NCI-H1092 (cell line): ENCODE results near the gene MYRF.

Experiments
- DNase-seq: peaks from one replicate; lab custom pipeline; 2025; lab: John Stamatoyannopoulos, UW

MYRF gene

DNA sequence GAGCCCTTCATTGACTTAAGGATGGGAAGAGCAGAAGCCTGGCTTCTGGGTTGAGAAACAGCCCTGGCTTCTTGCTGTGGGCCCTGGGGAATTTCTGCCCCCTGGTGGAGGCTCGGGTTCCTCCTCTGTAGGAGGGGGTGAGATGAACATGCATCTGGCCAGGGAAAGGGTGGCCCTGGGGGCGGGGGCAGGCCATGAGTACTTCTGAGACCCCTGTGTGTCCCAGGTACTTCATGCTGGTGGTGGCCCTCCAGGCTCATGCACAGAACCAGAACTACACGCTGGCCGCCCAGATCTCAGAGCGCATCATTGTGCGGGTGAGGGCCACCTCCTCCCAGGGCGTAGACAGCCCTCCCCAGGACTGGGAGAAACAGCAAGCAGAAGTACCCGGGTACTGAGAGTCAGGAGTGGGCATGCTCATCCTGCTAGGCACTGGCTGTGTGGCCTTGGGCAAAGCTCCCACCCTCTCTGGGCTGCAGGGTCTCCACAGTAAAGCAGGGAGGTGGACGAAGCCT is 24.2 kb downstream of the MYRF start:
- DNase-seq, result peak; percentile 16

DNA sequence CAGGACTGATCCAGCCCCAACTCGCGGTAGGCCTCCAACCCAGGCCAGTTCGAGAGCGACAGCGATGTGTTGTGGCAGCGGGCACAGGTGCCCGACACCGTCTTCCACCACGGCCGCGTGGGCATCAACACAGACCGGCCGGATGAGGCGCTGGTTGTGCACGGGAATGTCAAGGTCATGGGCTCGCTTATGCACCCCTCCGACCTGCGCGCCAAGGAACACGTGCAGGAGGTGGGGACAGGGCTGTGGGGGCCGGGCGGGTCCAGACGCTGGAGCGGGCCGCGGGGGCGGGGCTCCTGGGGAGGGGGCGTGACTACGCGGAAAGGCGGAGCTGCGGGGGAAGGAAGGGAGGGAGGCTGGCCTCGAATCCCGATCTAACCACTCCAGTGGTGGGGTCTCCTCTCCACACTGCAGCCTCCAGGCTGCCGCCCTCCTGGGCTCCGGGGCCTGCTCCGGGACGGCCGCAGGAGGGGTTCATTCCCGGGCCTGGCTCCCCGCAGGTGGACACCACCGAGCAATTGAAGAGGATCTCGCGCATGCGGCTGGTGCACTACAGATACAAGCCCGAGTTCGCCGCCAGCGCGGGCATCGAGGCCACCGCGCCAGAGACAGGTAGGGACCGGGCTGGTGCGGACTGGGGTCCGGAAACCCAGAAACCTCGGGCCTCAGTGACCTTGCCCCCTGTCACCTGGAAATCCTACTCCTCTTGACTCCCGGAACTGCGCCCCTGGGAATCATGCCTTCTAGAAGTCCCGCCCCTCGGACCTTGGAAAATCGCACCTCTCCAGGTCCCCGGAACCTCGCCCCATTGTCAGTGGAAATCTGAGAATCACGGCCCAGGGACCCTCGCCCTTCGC is 25.0 kb downstream of the MYRF start:
- DNase-seq, result no peak

DNA sequence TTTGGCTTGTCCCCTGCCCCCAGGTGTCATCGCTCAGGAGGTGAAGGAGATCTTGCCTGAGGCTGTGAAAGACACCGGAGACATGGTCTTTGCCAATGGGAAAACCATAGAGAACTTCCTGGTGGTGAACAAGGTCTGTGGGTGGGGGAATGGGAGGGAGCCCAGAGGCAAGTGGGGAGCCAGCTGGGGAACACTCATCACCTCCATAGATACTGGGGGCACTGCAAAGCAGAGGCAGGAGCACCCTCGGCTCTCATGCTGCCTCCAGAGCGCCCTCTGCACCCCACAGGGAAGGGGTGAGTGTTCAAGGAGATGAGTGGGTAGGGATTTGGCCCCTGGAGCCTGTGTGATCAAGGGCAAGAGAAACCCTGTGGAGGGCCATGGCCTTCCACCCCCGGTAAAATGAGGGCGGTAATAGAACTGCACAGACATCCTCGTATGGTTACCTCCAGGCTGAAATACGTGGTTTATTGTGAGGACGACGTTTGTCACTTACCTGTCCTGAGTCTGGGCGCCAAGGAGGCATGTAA is 26.0 kb downstream of the MYRF start:
- DNase-seq, result no peak

DNA sequence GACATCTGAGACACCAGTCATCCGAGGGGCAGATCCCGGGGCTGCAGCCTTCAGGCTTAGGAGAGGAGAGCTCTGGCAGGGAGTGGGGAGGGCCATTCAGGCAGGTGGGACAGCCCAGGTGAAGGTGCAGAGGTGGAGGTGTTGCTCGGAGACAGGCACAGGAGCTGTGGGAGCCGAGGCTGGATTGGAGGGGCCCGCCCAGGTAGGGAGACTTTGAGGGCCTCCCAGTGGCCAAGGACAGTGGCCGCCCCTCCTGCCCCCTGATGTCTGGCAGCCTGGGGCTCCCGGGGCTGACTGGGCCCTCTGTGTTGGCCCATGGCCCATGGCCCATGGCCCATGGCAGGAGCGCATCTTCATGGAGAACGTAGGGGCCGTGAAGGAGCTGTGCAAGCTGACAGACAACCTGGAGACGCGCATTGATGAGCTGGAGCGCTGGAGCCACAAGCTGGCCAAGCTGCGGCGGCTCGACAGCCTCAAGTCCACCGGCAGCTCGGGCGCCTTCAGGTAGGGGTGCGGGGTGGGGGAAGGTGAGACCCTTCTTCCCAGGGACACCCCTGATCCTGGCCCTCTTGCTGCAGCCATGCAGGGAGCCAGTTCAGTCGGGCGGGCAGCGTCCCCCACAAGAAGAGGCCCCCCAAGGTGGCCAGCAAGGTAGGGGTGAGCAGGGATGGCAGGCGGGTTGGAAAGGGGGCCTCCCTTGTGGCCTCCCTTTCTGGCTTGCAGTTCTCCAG is 26.6 kb downstream of the MYRF start:
- no peak for DNase-seq

GRCh38 chr11:61779666-61780525 is 27.5 kb downstream of the MYRF start:
- no peak for DNase-seq

DNA sequence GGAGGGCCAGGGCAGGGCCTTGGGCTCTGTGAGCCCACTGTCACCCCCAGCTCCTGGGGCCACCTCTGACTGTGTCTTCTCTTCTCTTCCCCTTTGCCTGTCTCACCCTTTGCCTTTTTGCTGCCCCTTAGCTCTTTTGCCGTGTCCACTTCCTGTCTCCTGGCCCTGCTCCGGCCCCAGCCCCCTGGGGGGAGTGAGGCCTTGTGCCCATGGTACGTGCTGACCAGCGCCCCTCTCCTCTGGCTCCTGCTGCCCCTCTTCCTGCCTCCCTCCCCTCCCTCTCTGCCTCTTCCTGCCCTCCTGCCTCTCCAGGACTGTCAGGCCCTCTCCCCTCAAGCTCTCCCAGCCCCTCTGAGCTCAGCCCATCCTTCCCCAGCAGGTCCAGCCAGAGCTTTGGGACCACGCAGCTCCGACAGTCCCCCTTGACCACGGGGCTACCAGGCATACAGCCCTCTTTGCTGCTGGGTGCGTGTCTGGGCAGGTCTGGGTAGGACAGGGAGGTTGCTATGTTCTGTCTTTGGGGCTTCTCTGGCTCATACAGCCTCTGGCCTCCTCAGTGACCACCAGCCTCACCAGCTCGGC is 28.2 kb downstream of the MYRF start:
- no peak for DNase-seq

DNA sequence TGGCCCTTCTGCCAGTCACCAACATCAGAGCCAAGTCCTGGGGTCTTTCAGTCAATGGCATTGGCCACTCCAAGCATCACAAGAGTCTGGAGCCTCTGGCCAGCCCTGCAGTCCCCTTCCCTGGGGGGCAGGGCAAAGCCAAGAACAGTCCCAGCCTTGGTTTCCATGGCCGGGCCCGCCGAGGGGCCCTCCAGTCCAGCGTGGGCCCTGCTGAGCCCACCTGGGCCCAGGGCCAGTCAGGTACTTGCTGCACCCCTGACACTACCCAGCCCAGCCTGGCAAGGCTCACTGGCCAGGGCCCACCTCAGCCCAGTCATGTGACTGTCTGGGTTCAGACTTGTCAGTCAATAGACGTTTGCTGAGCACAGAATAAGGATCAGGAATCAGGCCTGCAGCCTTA is 29.1 kb downstream of the MYRF start:
- no peak for DNase-seq

- DNase-seq, result no peak
Observed at GRCh38 chr11:61782299-61782698, 29.9 kb downstream of the MYRF start.

DNA sequence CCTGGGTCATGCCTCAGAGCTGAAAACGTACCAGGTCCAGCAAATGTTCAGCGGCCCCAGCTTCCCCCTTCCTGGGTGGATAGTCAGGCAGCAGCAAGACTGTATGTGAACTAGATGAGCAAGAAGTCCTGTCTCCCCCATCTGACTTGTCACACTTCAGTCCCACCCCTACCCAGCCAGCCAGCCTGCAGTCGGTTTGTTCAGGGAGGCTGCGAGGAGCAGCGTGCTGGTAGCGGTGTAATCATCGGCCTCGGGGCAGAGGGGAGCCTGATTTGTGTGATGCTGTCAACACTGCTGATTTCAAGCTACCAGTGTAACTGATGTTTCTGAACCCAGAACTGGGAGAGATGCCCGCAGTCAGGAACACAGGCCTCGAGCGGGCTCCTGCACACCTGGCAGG is 30.4 kb downstream of the MYRF start:
- DNase-seq, result no peak

DNA sequence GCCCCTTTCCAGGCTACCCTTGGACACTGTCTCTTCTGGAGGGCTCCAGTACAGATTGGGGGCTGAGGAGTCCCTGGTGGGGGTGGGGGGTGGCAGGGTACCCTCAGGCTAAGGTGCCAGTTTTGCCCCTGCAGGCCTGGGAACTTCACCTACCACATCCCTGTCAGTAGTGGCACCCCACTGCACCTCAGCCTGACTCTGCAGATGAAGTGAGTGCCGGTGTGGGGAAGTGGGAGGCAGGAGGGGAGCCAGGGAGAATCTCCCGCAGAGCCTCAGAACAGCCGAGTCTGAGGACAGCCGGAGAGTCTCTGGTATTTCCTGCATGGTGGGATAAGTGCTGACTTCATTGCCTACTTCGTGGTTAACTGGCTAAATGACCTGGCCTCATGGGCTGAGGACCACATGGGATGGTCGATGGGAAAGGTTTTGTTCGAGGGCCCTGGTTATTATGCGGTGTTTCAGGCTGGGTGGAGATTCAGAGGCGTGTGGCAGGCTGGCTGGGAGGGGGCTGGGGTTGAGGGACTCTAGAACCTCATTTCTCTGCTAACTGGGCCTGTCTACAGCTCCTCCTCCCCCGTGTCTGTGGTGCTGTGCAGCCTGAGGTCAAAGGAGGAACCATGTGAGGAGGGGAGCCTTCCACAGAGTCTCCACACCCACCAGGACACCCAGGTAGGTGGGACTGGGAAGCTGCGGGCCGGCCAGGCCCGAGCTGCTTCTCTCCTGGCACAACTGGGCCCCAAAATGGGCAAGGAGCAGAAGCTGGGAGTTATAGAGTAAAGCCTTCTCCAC is 31.5 kb downstream of the MYRF start:
- no peak for DNase-seq

GRCh38 chr11:61784506-61784805 is 32.0 kb downstream of the MYRF start:
- no peak for DNase-seq

GRCh38 chr11:61785837-61786402 is 33.5 kb downstream of the MYRF start:
- no peak for DNase-seq

DNA sequence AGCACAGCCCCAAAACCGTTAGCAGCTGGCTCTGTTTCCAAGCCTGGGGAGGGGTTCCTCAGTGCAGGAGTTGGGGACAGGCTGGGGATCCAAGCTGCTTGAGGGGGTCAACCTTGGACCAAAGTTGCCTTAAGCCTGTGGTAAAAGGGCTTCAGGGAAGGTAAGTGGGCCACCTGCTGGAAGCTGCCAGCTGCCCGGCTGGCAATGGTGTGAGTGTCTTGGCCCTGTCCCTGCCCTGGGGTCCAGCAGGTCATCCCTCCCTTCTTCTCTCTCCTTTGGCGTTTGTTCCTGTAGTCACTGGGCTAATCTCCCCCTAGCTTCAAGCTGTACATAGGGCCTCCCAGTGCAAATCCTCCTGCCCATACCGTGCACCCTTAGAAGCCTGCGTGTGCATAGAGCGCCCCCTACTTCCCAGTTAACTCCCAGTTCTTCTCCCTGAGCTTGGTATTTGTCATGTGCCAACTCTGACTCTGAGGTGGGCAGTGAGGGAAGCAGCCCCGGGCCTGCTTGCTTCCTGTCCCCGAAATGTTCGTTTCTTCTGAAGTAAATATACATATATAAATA is 35.6 kb downstream of the MYRF start:
- DNase-seq, result no peak

- DNase-seq, result peak; percentile 79
Observed at GRCh38 chr11:61791737-61792309, 39.4 kb downstream of the MYRF start.

DNA sequence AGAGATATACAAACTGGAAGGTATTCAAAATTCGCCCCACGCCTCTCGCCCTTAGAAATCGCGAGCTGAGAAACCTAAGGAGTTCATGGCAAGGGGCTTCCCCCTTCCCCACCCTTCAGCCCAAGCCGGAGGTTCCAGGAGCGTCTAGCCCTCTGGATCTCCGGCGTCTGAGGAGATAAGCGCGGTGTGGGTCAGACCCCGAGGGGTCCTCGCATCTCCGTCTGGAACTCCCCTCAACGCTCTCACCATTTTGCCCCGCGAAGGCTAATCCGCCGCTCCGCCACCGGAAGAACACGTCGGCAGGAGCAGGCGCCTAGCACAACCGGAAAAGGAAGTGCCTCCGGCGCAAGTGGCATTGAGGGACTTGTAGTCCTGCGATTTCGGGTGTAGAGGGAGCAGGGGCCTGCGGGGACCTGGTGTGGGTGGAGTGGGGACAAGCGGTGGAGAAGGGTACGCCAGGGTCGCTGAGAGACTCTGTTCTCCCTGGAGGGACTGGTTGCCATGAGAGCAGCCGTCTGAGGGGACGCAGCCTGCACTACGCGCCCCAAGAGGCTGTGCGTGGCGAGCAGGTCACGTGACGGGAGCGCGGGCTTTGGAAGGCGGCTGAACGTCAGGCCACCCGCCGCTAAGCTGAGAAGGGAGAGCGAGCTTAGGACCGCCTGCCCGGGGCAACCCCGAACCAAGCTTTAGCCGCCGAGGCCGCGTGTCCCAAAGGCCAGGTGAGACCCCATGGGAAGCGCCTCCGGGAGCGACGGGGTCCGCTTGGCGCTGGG is 40.1 kb downstream of the MYRF start, which contains the start of the genes FEN1 and TMEM258:
TSS of gene FEN1 (plus strand) at position 602 of the 773 bp plus-strand sequence. CDS start 2,451 bp downstream, outside the sequence.
TSS of gene TMEM258 (minus strand) at position 290 of the 773 bp plus-strand sequence. CDS start at position 249, 41 bp downstream.
- peak; percentile 92 for DNase-seq

DNA sequence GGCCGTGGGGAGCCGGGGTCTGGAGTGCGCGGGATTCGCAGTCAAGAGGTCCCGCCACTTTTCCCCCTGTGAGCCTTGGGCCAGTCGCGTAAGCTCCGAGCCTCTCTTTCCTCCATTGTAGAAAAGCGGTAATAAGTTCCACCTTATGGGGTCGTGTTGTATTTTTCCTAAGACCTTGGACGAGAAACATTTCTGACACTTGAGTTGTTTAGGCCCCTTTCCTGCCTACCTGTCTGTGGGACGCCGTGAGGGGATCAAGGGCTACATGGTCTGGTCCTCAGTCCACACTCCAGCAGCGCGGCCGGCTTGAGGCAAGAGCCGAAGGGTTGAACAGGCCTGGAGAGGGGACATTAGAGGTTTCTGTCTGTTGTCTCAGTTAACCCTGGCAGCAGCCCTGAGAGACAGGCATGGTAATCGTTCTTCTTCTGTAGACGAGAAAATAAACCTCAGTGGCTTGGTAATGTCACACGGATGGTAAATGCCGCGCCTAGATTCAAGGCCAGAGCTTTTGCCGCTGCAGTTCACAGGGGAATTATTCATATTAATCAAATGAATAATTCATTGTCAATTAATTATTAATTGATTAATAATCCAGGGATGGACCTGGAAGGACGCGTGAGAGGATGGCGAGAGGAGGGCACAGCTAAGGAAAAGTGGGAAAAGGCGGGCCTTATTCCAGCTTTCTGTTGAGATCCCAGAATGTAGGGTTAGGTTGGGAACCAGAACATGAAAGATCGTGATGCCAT is 40.8 kb downstream of the MYRF start:
- DNase-seq, result no peak

DNA sequence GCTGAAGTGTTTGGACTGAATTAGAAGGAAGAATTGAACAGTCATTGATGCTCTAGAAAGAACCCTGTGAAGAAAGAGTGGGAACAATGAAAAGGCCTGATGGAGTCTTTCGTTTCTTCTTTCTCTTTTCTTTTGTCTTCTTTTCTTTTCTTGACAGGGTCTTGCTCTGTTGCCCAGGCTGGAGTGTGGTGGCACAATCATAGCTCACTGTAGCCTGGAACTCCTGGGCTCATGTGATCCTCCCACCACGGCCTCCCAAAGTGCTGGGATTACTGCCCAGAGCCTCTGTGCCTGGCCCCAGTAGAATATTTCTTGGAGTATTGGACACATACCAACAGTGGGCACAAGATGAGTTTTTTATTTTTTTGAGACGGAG is 41.4 kb downstream of the MYRF start:
- DNase-seq, result no peak

DNA sequence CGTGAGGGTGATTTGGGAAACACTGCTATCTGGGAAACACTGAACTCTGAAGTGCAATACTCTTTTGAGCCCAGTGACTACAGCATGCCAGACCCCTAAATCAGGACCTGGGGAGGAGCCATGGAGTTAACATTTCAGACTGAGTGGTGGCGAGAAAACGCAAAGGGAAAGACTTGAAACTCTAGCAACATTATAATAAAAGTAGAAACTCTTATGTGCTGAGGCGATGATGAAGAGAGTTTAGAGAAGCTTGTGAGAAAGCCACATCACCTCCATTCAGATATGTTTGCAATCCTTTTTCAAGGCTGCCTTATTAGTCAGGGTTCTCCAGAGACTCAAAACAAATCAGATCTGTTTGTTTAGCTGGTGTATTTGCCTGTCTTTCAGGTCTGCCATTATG is 42.1 kb downstream of the MYRF start:
- no peak for DNase-seq
